HepG2 (cell line): ENCODE measurements around the gene MTA3. TPM values are rescaled to one million over a fixed set of nuclear protein-coding genes. Genes with fewer than 3 reads are reported as not detected.

Source experiments
- ATAC-seq: fragments of 200-7000 bp; cut with Tn5 transposase; 3 replicates; pipeline ENCODE4 v1.9.1; 2020; ENCODE audit warnings: mild to moderate bottlenecking, moderate library complexity
- BruUV-seq: library from RNA; stranded (reverse); fragments of 400-500 nt; replicated peaks from 2 replicates; lab custom pipeline; 2021; lab: Mats Ljungman, UMichigan
- CTCF ChIA-PET: fragments of 300-600 bp; formaldehyde crosslinking; extraction: SDS; loops from one replicate; lab custom pipeline; 2021; ENCODE audit warnings: low total read pairs, inconsistent platforms, low intra/inter-chr PET ratio; lab: Yijun Ruan, JAX
- POLR2A ChIA-PET: fragments of 350-600 bp; sonication (Branson Sonifier 250); formaldehyde crosslinking; loops from one replicate; lab custom pipeline; 2020; ENCODE audit warnings: antibody characterized with exemption, inconsistent platforms; lab: Yijun Ruan, JAX
- DNase-seq: peaks from one replicate; pipeline ENCODE4 v3.0.0-alpha.2; 2015; ENCODE audit warnings: low spot score
- FAIRE-seq: peaks from 3 replicates; lab custom pipeline; 2011; peaks lifted over from hg19 to GRCh38; lab: Jason Lieb, UNC
- H2AFZ ChIP-seq: one replicate; pipeline ENCODE4 v1.6.1; 2011; ENCODE audit warnings: low read length, inconsistent platforms
- H3K27ac ChIP-seq: fragments of 300-600 bp; 3 replicates; pipeline ENCODE4 v1.8.0; 2011; ENCODE audit warnings: mixed run types, mild to moderate bottlenecking, mixed read lengths, low read length, inconsistent platforms; ENCODE audit not compliant: insufficient read depth; ENCODE audit errors: extremely low read length
- H3K27me3 ChIP-seq, 2 experiments: fragments of 200-600 bp in 1 of 2; 2 replicates in 1 of 2; 3 replicates in 1 of 2; pipeline versions ENCODE4 v1.6.0 to v1.8.0; 2011; ENCODE audit warnings: low read length in 2 of 2, mild to moderate bottlenecking in 2 of 2, moderate library complexity in 2 of 2, inconsistent platforms in 1 of 2; ENCODE audit not compliant: insufficient read depth in 2 of 2, control insufficient read depth in 1 of 2
- H3K36me3 ChIP-seq, 2 experiments: fragments of 200-600 bp in 1 of 2; replicated peaks in 1 of 2; 2 replicates in 1 of 2; 3 replicates in 1 of 2; pipeline versions ENCODE4 v1.5.1 to v1.8.0; 2011; ENCODE audit warnings: low read length in 2 of 2, inconsistent platforms in 1 of 2; ENCODE audit not compliant: insufficient read depth in 2 of 2, control insufficient read depth in 1 of 2
- H3K4me1 ChIP-seq: 2 replicates; pipeline ENCODE4 v1.5.1; 2012; ENCODE audit warnings: low read length, inconsistent platforms; ENCODE audit not compliant: insufficient read depth
- H3K4me2 ChIP-seq: 2 replicates; pipeline ENCODE4 v1.6.0; 2011; ENCODE audit warnings: low read depth, low read length, inconsistent platforms
- H3K4me3 ChIP-seq, 3 experiments: fragments of 200-600 bp in 1 of 3; sonication (generic), shearing (Covaris generic) in 1 of 3; replicated peaks in 1 of 3; 2 replicates each; pipeline ENCODE4 v1.5.1; 2011 to 2016; ENCODE audit warnings: low read length in 3 of 3, inconsistent platforms in 2 of 3, low read depth in 2 of 3, mild to moderate bottlenecking in 2 of 3, control low read depth in 1 of 3, mixed read lengths in 1 of 3; ENCODE audit not compliant: insufficient read depth in 1 of 3
- H3K79me2 ChIP-seq: one replicate; pipeline ENCODE4 v1.6.1; 2011; ENCODE audit warnings: low read length, inconsistent platforms; ENCODE audit not compliant: insufficient read depth
- H3K9ac ChIP-seq: 2 replicates; pipeline ENCODE4 v1.6.0; 2011; ENCODE audit warnings: mild to moderate bottlenecking, low read depth, low read length, inconsistent platforms; ENCODE audit not compliant: insufficient read depth
- H3K9me3 ChIP-seq: 2 replicates; pipeline ENCODE4 v1.5.1; 2012; ENCODE audit warnings: mild to moderate bottlenecking, low read length
- H4K20me1 ChIP-seq: 2 replicates; pipeline ENCODE4 v1.6.0; 2011; ENCODE audit warnings: inconsistent platforms, mild to moderate bottlenecking, low read length, moderate library complexity; ENCODE audit not compliant: insufficient read depth
- NONO ChIP-seq, 2 experiments: fragments of 450-650 bp in 1 of 2; sonication (generic) in 1 of 2; formaldehyde crosslinking in 1 of 2; IDR thresholded peaks in 1 of 2; conservative IDR thresholded peaks in 1 of 2; 2 replicates each; pipeline versions ENCODE4 v1.6.1 to v1.8.0; 2017 to 2022; ENCODE audit warnings: mild to moderate bottlenecking in 1 of 2, missing genetic modification reagents in 1 of 2, moderate library complexity in 1 of 2
- NR2F6 ChIP-seq, 2 experiments: IDR thresholded peaks; 2 replicates each; pipeline ENCODE4 v1.6.1; 2016; ENCODE audit warnings: antibody characterized with exemption in 1 of 2, mild to moderate bottlenecking in 1 of 2
- POLR2A ChIP-seq, 2 experiments: IDR thresholded peaks; 2 replicates each; pipeline ENCODE4 v1.6.1; 2011; ENCODE audit warnings: low read depth in 2 of 2, low read length in 2 of 2, mild to moderate bottlenecking in 1 of 2, moderate library complexity in 1 of 2; ENCODE audit not compliant: insufficient read depth in 1 of 2
- ZBTB44 ChIP-seq: sonication (generic); formaldehyde crosslinking; IDR thresholded peaks from 2 replicates; pipeline ENCODE4 v1.4.0; 2020; ENCODE audit warnings: missing genetic modification reagents
- ZNF460 ChIP-seq: sonication (generic); formaldehyde crosslinking; IDR thresholded peaks from 2 replicates; pipeline ENCODE4 v1.5.1; 2020; ENCODE audit warnings: missing genetic modification reagents, mild to moderate bottlenecking, borderline replicate concordance
- ZSCAN31 ChIP-seq: sonication (generic); formaldehyde crosslinking; IDR thresholded peaks from 2 replicates; pipeline ENCODE4 v1.5.0; 2020; ENCODE audit warnings: low read depth, mild to moderate bottlenecking, missing genetic modification reagents
- WGBS: methylation state at CpG from one replicate; pipeline ENCODE4 v1.1.6; 2017; ENCODE audit warnings: low lambda C conversion rate; 5-methylcytosine and 5-hydroxymethylcytosine counted together
- in situ Hi-C: cut with HindIII; loops from 2 replicates; pipeline ENCODE4 v1.10.0; 2017; ENCODE audit warnings: low pct_unique_long_range_greater_than_20kb; ENCODE audit not compliant: extremely low pct_ligation_motif_present
- intact Hi-C: fragments of 100-400 bp; cut with micrococcal nuclease; formaldehyde crosslinking; loops from one replicate; pipeline ENCODE4 v1.10.0; 2022; ENCODE audit not compliant: unreplicated experiment
- polyA plus RNA-seq, 8 experiments: library from polyadenylated mRNA; depleted of rRNA in 3 of 8; stranded (reverse) in 7 of 8; unstranded in 1 of 8; fragments of >200 nt; fragmentation: Illumina TruSeq in 4 of 8; extraction: Trizol in 4 of 8; gene quantifications; 2 replicates each; pipeline versions ENCODE4 v1.2.1 to v1.2.3, GENCODE V29; 2011 to 2016; ENCODE audit warnings: low read depth in 4 of 8, missing spikeins in 1 of 8, mixed read lengths in 1 of 8; ENCODE audit not compliant: insufficient read depth in 1 of 8
- total RNA-seq, 5 experiments: library from RNA; depleted of rRNA; stranded (reverse); fragments of >200 nt; fragmentation: Illumina TruSeq; extraction: Trizol; gene quantifications; 2 replicates each; pipeline ENCODE4 v1.2.3, GENCODE V29; 2016; ENCODE audit warnings: low read depth in 1 of 5

MTA3 gene
- total and polyA plus RNA-seq, 2 of the 13 experiments (the other 11 are each of a cell fraction or from before 2014, with no cell fraction given), result 48.8 to 77.8 TPM

GRCh38 chr2:42800461-42800962, 232.1 kb downstream of the MTA3 start:
- FAIRE-seq (no peak), ATAC-seq (peak; percentile 7; the same call in 2 of the 3 replicates), DNase-seq (no peak)
- Histone ChIP-seq H3K79me2 (peaks cover 7% of the 10 kb centered on the region), H3K36me3 (peaks cover 3% of the 10 kb centered on the region in 2 experiments; a peak in 1 of 5 replicates), H3K9me3 (no peaks in the 10 kb centered on the region), H3K4me2 (no peak overlapping the region), H3K4me1 (peaks cover 28% of the 10 kb centered on the region), H3K4me3 (no peak overlapping the region), H3K27me3 (no peaks in the 10 kb centered on the region; a peak in 1 of 5 replicates), H4K20me1 (no peaks in the 10 kb centered on the region), H3K9ac (no peak overlapping the region), H2AFZ (no peak overlapping the region), H3K27ac (no peak overlapping the region)
- intact Hi-C loops, result no loop called here
- in situ Hi-C loops, result no loop called here
- ChIA-PET POLR2A (interaction anchor here (2.1 to 2.9 kb wide), 3 partner anchors 9 to 13 kb away, joined by 14 to 40 read pairs (median 27); partner anchors contain the start of gene HAAO), CTCF (no interaction called here)
- 89% methylated on average over 4 of the region's 4 CpGs for WGBS
- no TSS peak for BruUV-seq
- TF ChIP-seq POLR2A (IDR thresholded peaks at IDR 0.05; ENCODE audit: insufficient read depth in 1 of 2, low read depth in 2 of 2, low read length in 2 of 2), result peak; percentile 5 to 30; a peak in 3 of 4 replicates
- TF ChIP-seq NONO (IDR thresholded peaks at IDR 0.05), result no peak
- TF ChIP-seq NONO (CRISPR knock-in tag; conservative IDR thresholded peaks at IDR 0.05), result 0 out of 2 replicates have a peak, but pooled peaks have one; percentile 1
- no peak for TF ChIP-seq ZBTB44
- TF ChIP-seq ZSCAN31 (CRISPR knock-in tag), result 0 out of 2 replicates have a peak, but pooled peaks have one; percentile 10
- TF ChIP-seq NR2F6 (IDR thresholded peaks at IDR 0.05), result no peak
- TF ChIP-seq NR2F6 (CRISPR knock-in tag; IDR thresholded peaks at IDR 0.05), result no peak
- 0 out of 2 replicates have a peak, but pooled peaks have one; percentile 75 for TF ChIP-seq ZNF460 (CRISPR knock-in tag)
